Lower leg skin (tissue), 4 donors: ENCODE measurements around the gene DYNC1I2. TPM values are rescaled to one million over a fixed set of nuclear protein-coding genes. Genes with fewer than 3 reads are reported as not detected.

Source experiments
- DNase-seq, 2 donors: peaks; one replicate each; pipeline ENCODE4 v3.0.0-alpha.2; 2019; ENCODE audit warnings: low spot score in 2 of 2
- H3K4me3 ChIP-seq: fragments of 200-600 bp; sonication (generic); 2 replicates; pipeline ENCODE4 v1.5.1; 2017; ENCODE audit warnings: mild to moderate bottlenecking, low read depth; ENCODE audit not compliant: poor library complexity, severe bottlenecking
- POLR2A ChIP-seq, 2 donors: fragments of 450-650 bp; IDR thresholded peaks; one replicate each; pipeline ENCODE4 v1.6.1; 2016 to 2017; ENCODE audit warnings: antibody characterized with exemption in 2 of 2, mild to moderate bottlenecking in 1 of 2, moderate library complexity in 1 of 2
- WGBS, 2 donors: methylation state at CpG; one replicate each; pipeline ENCODE4 v1.1.5; 2018; 5-methylcytosine and 5-hydroxymethylcytosine counted together
- intact Hi-C: fragments of 100-400 bp; cut with DNase I; formaldehyde crosslinking; loops from one replicate; pipeline ENCODE4 v1.15.0; 2023; ENCODE audit warnings: low total_unique reads
- total RNA-seq, 4 donors: library from RNA; depleted of rRNA; stranded (reverse); fragments of >200 nt; gene quantifications; one replicate each; pipeline ENCODE4 v1.1.0, GENCODE V29; 2016
- TF ChIP-seq, protein P1 (sequence below), 3 donors: fragments of 450-650 bp; IDR thresholded peaks; one replicate each; pipeline ENCODE4 v1.5.1; 2016; ENCODE audit warnings: antibody characterized with exemption in 3 of 3, mild to moderate bottlenecking in 3 of 3, moderate library complexity in 2 of 3

DYNC1I2 gene
- total RNA-seq, 4 donors from 2014 or later: 74.8 to 87.8 (median 80.0) TPM

DNA sequence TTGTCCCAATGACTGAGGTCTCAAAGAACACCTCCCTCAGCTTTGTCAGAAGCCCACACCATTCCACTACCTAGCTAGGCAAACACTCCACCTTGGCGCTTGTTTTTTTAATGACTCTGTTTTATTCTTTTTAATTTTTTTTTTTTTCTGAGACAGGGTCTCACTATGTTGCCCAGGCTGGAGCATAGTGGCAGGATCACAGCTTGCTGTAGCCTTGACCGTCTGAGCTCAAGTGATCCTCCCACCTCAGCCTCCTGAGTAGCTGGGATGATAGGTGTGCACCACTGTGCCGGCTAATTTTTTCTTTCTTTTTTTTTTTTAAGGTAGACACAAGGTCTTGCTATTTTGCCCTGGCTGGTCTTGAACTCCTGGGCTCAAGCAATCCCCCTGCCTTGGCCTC is 104.9 kb downstream of the DYNC1I2 start:
- WGBS, 2 donors: 94 to 98% methylated on average over 3 of the region's 3 CpGs
- TF ChIP-seq, protein P1, sequence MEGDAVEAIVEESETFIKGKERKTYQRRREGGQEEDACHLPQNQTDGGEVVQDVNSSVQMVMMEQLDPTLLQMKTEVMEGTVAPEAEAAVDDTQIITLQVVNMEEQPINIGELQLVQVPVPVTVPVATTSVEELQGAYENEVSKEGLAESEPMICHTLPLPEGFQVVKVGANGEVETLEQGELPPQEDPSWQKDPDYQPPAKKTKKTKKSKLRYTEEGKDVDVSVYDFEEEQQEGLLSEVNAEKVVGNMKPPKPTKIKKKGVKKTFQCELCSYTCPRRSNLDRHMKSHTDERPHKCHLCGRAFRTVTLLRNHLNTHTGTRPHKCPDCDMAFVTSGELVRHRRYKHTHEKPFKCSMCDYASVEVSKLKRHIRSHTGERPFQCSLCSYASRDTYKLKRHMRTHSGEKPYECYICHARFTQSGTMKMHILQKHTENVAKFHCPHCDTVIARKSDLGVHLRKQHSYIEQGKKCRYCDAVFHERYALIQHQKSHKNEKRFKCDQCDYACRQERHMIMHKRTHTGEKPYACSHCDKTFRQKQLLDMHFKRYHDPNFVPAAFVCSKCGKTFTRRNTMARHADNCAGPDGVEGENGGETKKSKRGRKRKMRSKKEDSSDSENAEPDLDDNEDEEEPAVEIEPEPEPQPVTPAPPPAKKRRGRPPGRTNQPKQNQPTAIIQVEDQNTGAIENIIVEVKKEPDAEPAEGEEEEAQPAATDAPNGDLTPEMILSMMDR (IDR thresholded peaks at IDR 0.05): no peak
- TF ChIP-seq POLR2A (IDR thresholded peaks at IDR 0.05): no peak
- no peak overlapping the region for H3K4me3 ChIP-seq
- no peak for DNase-seq
- intact Hi-C loops: no loop called here

DNA sequence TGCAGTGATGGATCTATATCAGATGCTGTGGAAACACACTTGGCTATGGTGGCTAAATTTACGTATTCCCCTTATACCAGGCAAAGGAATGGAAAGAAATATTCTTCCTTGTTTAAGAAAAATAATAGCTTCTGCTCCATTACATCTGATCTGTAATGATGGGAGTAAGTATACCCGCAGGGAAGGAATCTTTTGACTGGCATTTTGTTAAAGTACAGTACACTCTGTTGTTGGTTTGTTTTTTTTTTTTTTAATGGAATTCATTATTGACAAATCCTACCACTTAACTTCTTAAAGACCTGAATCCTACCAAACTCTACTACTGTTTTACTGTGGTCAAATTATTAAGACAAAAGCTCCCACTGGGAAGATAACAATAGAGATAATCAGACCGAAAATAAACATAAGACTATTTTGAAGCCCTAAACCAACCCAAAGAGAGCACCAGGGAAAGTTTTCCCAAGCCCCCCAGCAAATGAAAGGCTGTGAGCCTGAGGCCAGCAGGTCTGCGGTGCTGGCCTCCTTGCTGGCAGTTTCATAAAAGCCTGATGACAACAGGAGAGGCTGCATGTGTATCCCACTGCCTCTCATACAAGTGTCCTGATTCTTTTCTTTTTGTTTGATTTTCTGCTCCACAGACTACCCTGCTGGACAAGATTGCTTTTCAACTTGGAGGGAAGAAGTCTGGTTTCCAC is 105.8 kb downstream of the DYNC1I2 start:
- intact Hi-C loops: no loop called here
- WGBS, 2 donors: 80 to 82% methylated on average over 4 of the region's 4 CpGs
- no peak overlapping the region for H3K4me3 ChIP-seq
- no peak for DNase-seq
- TF ChIP-seq POLR2A (IDR thresholded peaks at IDR 0.05): no peak
- TF ChIP-seq, protein P1 (IDR thresholded peaks at IDR 0.05): no peak

DNA sequence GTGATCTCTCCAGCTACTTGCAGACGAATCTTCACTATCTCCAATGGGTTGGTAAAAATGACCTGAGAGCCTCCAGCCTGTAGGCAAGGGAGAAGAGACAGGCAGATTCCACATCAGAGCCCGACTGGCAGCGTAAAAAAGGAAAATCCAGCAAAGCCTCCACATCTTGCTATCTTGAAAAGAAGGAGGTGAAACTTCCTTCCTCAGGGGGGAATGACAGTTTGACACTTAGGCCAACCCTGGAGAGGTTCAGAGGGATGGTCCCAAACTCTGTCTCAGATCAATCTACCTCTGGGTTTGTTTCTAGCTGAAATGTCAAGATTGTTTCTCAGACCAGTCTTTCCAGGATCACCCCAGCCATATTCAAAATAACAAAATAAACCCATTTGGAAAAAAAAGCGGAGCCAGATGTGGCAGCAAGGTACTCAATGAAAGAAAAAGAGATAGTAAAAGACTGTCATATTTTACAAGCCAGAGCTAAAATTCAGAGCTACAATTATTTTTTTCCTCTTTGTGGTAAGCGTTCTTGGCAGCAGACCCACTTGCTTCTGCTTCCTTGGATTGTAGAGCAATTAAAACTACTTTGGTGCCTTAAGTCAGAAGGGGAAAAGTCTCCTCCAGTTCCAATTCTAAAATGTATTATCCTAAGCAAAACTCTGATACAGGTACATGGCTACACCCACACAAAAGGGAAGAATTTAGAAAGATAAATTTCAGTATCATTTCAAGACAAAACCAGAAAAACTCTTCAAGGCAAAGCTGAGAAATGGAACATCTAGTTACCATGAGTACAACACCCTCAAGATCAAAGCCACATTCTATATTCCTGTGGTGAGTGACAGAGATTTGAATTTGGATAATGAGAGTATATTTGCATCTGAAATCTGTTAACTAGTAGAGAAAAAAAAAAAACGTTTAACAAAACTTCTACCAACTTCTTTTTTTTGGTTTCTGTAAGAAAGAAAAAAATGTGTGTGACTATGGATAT is 106.7 kb downstream of the DYNC1I2 start:
- H3K4me3 ChIP-seq: no peak overlapping the region
- no peak for DNase-seq
- 66 to 70% methylated on average over 6 of the region's 6 CpGs for WGBS, 2 donors
- TF ChIP-seq, protein P1 (IDR thresholded peaks at IDR 0.05): no peak
- TF ChIP-seq POLR2A (IDR thresholded peaks at IDR 0.05): no peak
- intact Hi-C loops: no loop called here

DNA sequence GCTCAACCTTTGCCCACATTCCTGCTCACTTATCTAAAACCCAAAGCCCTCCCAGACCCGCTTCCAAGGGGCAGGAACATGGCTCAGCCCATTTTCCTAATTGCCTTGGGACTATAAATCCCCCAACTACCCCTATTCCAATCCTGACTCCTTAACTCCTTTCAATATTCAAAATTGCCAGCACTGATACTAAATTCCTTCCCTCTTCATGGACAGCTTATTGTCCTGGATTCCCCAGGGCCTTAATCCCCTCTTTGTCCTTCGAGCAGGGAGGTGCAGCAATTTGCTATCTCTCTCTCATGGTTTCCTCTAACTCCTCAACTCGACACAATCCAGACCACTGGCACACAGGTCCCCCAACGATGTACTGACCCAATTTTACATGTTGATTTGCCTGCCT is 107.6 kb downstream of the DYNC1I2 start:
- 69 to 73% methylated on average over 4 of the region's 4 CpGs for WGBS, 2 donors
- DNase-seq: no peak
- intact Hi-C loops: no loop called here
- no peak overlapping the region for H3K4me3 ChIP-seq
- TF ChIP-seq, protein P1 (IDR thresholded peaks at IDR 0.05): no peak
- TF ChIP-seq POLR2A (IDR thresholded peaks at IDR 0.05): no peak

Other genes with a start within 250 kb of the DYNC1I2 start
- gene CYBRD1, start 165.0 kb upstream of the DYNC1I2 start, total RNA-seq: 100 to 1,000 TPM; 158 to 241 (median 194) TPM
- 10 to 100 TPM; 18.1 to 28.1 (median 25.8) TPM for gene SLC25A12, start 206.8 kb downstream of the DYNC1I2 start, total RNA-seq
- 10 to 100 TPM; 15.0 to 28.0 (median 22.1) TPM for gene HAT1, start 235.0 kb downstream of the DYNC1I2 start, total RNA-seq